HepG2 (cell line): Measurements from ENCODE around the gene CHMP1B. TPM values are rescaled to one million over a fixed set of nuclear protein-coding genes. Genes with fewer than 3 reads are reported as not detected.

Source experiments
- FOXP1 ChIP-seq, 2 experiments: fragments of 450-650 bp in 1 of 2; IDR thresholded peaks; 2 replicates each; pipeline ENCODE4 v1.6.1; 2017 to 2018; ENCODE audit warnings: antibody characterized with exemption in 1 of 2
- HDAC6 ChIP-seq: fragments of 200-600 bp; sonication (generic); IDR thresholded peaks from 2 replicates; pipeline ENCODE4 v1.7.0; 2017; ENCODE audit warnings: mild to moderate bottlenecking, antibody characterized with exemption, low read length, low read depth
- MLXIP ChIP-seq: sonication (generic); formaldehyde crosslinking; IDR thresholded peaks from 2 replicates; pipeline ENCODE4 v1.9.0; 2021; ENCODE audit warnings: missing genetic modification reagents, borderline replicate concordance
- NCOA5 ChIP-seq: sonication (generic); formaldehyde crosslinking; IDR thresholded peaks from 2 replicates; pipeline ENCODE4 v1.4.0; 2020; ENCODE audit warnings: missing genetic modification reagents
- NKX3-1 ChIP-seq: sonication (generic); formaldehyde crosslinking; IDR thresholded peaks from 2 replicates; pipeline ENCODE4 v1.5.0; 2020; ENCODE audit warnings: missing genetic modification reagents
- TBX2 ChIP-seq: sonication (generic); formaldehyde crosslinking; IDR thresholded peaks from 2 replicates; pipeline ENCODE4 v1.5.0; 2020; ENCODE audit warnings: missing genetic modification reagents, mild to moderate bottlenecking, borderline replicate concordance
- ZFP36L1 ChIP-seq: sonication (generic); formaldehyde crosslinking; IDR thresholded peaks from 2 replicates; pipeline ENCODE4 v1.8.0; 2022; ENCODE audit warnings: mild to moderate bottlenecking, missing genetic modification reagents, moderate library complexity
- ZNF343 ChIP-seq: sonication (generic); formaldehyde crosslinking; IDR thresholded peaks from 2 replicates; pipeline ENCODE4 v1.4.0; 2020; ENCODE audit warnings: mild to moderate bottlenecking, missing genetic modification reagents
- ZNF407 ChIP-seq: sonication (generic); formaldehyde crosslinking; IDR thresholded peaks from one replicate; pipeline ENCODE4 v1.5.1; 2020; ENCODE audit warnings: mild to moderate bottlenecking, missing genetic modification reagents; ENCODE audit errors: not compliant biosample characterization
- ZNF513 ChIP-seq: sonication (generic); formaldehyde crosslinking; conservative IDR thresholded peaks from 2 replicates; pipeline ENCODE4 v1.5.0; 2020; ENCODE audit warnings: missing genetic modification reagents
- ZNF83 ChIP-seq: sonication (generic); formaldehyde crosslinking; IDR thresholded peaks from 2 replicates; pipeline ENCODE4 v1.4.0; 2020; ENCODE audit warnings: missing genetic modification reagents, mild to moderate bottlenecking, borderline replicate concordance
- polyA plus RNA-seq, 8 experiments: library from polyadenylated mRNA; depleted of rRNA in 3 of 8; stranded (reverse) in 7 of 8; unstranded in 1 of 8; fragments of >200 nt; fragmentation: Illumina TruSeq in 4 of 8; extraction: Trizol in 4 of 8; gene quantifications; 2 replicates each; pipeline versions ENCODE4 v1.2.1 to v1.2.3, GENCODE V29; 2011 to 2016; ENCODE audit warnings: low read depth in 4 of 8, missing spikeins in 1 of 8, mixed read lengths in 1 of 8; ENCODE audit not compliant: insufficient read depth in 1 of 8
- total RNA-seq, 5 experiments: library from RNA; depleted of rRNA; stranded (reverse); fragments of >200 nt; fragmentation: Illumina TruSeq; extraction: Trizol; gene quantifications; 2 replicates each; pipeline ENCODE4 v1.2.3, GENCODE V29; 2016; ENCODE audit warnings: low read depth in 1 of 5
- TF ChIP-seq, protein P1 (sequence below): sonication (generic); formaldehyde crosslinking; IDR thresholded peaks from 2 replicates; pipeline ENCODE4 v1.8.0; 2022; ENCODE audit warnings: mild to moderate bottlenecking, missing genetic modification reagents; ENCODE audit not compliant: insufficient replicate concordance

CHMP1B gene
- total and polyA plus RNA-seq, 2 of the 13 experiments (the other 11 are each of a cell fraction or from before 2014, with no cell fraction given), result 18.8 to 20.2 TPM

DNA sequence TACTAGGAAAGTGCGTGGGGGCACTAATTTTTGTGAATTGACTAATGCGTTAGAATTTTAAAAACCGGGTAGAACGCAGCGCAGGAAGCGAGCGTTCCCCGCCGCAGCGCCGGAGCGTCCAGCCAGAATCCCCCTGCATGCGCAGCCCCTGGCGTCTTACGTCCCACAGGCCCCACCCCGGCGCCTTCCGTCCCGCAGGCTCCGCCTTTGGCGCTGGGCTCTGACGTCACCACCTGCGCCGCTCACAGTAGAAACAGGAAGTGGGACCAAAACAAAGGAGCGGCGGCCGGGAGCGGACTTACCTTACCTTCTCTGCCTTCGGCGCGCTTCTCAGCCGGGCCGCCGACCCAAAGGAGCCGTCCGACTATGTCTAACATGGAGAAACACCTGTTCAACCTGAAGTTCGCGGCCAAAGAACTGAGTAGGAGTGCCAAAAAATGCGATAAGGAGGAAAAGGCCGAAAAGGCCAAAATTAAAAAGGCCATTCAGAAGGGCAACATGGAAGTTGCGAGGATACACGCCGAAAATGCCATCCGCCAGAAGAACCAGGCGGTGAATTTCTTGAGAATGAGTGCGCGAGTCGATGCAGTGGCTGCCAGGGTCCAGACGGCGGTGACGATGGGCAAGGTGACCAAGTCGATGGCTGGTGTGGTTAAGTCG lies at the start of gene CHMP1B (continued):
- TF ChIP-seq ZNF407 (peak; percentile 57), NCOA5 (CRISPR knock-in tag) (no peak), TBX2 (peak; percentile 63; the same call in 1 of the 2 replicates), ZNF513 (CRISPR knock-in tag) (0 out of 2 replicates have a peak, but pooled peaks have one; percentile 63), ZNF83 (peak; percentile 60; the same call in 1 of the 2 replicates), FOXP1 (IDR thresholded peaks at IDR 0.05) (no peak), FOXP1 (CRISPR knock-in tag; IDR thresholded peaks at IDR 0.05) (0 out of 2 replicates have a peak, but pooled peaks have one; percentile 38), ZFP36L1 (CRISPR knock-in tag) (peak; percentile 69; the same call in 1 of the 2 replicates), MLXIP (no peak), HDAC6 (no peak), NKX3-1 (CRISPR knock-in tag) (peak; percentile 73; the same call in 1 of the 2 replicates), ZNF343 (CRISPR knock-in tag) (0 out of 2 replicates have a peak, but pooled peaks have one; percentile 42)
- TF ChIP-seq, protein P1, sequence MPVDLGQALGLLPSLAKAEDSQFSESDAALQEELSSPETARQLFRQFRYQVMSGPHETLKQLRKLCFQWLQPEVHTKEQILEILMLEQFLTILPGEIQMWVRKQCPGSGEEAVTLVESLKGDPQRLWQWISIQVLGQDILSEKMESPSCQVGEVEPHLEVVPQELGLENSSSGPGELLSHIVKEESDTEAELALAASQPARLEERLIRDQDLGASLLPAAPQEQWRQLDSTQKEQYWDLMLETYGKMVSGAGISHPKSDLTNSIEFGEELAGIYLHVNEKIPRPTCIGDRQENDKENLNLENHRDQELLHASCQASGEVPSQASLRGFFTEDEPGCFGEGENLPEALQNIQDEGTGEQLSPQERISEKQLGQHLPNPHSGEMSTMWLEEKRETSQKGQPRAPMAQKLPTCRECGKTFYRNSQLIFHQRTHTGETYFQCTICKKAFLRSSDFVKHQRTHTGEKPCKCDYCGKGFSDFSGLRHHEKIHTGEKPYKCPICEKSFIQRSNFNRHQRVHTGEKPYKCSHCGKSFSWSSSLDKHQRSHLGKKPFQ (CRISPR knock-in tag), result peak; percentile 25
